ENCODE results near the gene ARF4.

ARF4 gene

GRCh38 chr3:57557085-57557537 is 40.0 kb downstream of the ARF4 start:
- TF ChIP-seq ZFX (IDR thresholded peaks at IDR 0.05; ENCODE audit: borderline replicate concordance) = no peak
- no peak for TF ChIP-seq CTCF (IDR thresholded peaks at IDR 0.05)
- H3K27ac ChIP-seq = peak overlapping the region; percentile 94

GRCh38 chr3:57556459-57557084 is 40.6 kb downstream of the ARF4 start:
- H3K27ac ChIP-seq = peak overlapping the region; percentile 94
- TF ChIP-seq ZFX (IDR thresholded peaks at IDR 0.05; ENCODE audit: borderline replicate concordance) = no peak
- TF ChIP-seq CTCF (IDR thresholded peaks at IDR 0.05) = no peak

- TF ChIP-seq ZFX (IDR thresholded peaks at IDR 0.05; ENCODE audit: borderline replicate concordance) (no peak), CTCF (IDR thresholded peaks at IDR 0.05) (no peak; the same call in 1 of the 2 replicates)
- peak within 1 kb of the TSS; percentile 94 for H3K27ac ChIP-seq
Observed at GRCh38 chr3:57555738-57556458, 41.2 kb downstream of the ARF4 start, which contains the start of gene PDE12. Gene PDE12 (plus strand): TSS chr3:57556274. CDS start chr3:57556380, 106 bp downstream.

- TF ChIP-seq ZFX (IDR thresholded peaks at IDR 0.05; ENCODE audit: borderline replicate concordance) = no peak
- no peak for TF ChIP-seq CTCF (IDR thresholded peaks at IDR 0.05)
- H3K27ac ChIP-seq = peak overlapping the region; percentile 94
Observed at GRCh38 chr3:57555306-57555705, 41.8 kb downstream of the ARF4 start.

- no peak for TF ChIP-seq ZFX (IDR thresholded peaks at IDR 0.05; ENCODE audit: borderline replicate concordance)
- no peak for TF ChIP-seq CTCF (IDR thresholded peaks at IDR 0.05)
- H3K27ac ChIP-seq = no peak overlapping the region
Observed at GRCh38 chr3:57546616-57547015, 50.5 kb downstream of the ARF4 start.

- H3K27ac ChIP-seq = no peak overlapping the region
- TF ChIP-seq ZFX (IDR thresholded peaks at IDR 0.05; ENCODE audit: borderline replicate concordance) = no peak
- no peak for TF ChIP-seq CTCF (IDR thresholded peaks at IDR 0.05)
Observed at GRCh38 chr3:57545636-57546268, 51.4 kb downstream of the ARF4 start.
